SJCRH30 (cell line): ENCODE data around the gene UPF3A. TPM values are rescaled to one million over a fixed set of nuclear protein-coding genes. Genes with fewer than 3 reads are reported as not detected.

ENCODE experiments used
- total RNA-seq: library from RNA; depleted of rRNA; stranded (reverse); fragments of >200 nt; shearing (Covaris generic); gene quantifications from 2 replicates; pipeline ENCODE4 v1.2.3, GENCODE V29; 2014; rRNA removed

UPF3A gene
- total RNA-seq, 1 experiment from 2014 or later, result 34.1 TPM

Other genes with a start within 250 kb of the UPF3A start
- 18.6 and 20.5 TPM in 2 replicates for gene RASA3, start 149.0 kb upstream of the UPF3A start, total RNA-seq
- 0.58 and 0.71 TPM in 2 replicates for gene CFAP97D2, start 102.3 kb upstream of the UPF3A start, total RNA-seq
- 26.3 and 29.9 TPM in 2 replicates for gene CDC16, start 46.7 kb upstream of the UPF3A start, total RNA-seq
- 21.4 and 23.4 TPM in 2 replicates for gene CHAMP1, start 32.9 kb downstream of the UPF3A start, total RNA-seq